HepG2 (cell line): ENCODE results near the gene DDAH2. TPM values are rescaled to one million over a fixed set of nuclear protein-coding genes. Genes with fewer than 3 reads are reported as not detected.

Experiments
- ADNP ChIP-seq: sonication (generic); formaldehyde crosslinking; IDR thresholded peaks from 2 replicates; pipeline ENCODE4 v1.4.0; 2020; ENCODE audit warnings: missing genetic modification reagents
- CBFB ChIP-seq: sonication (generic); formaldehyde crosslinking; IDR thresholded peaks from 2 replicates; pipeline ENCODE4 v1.4.0; 2020; ENCODE audit warnings: missing genetic modification reagents
- DPF2 ChIP-seq: sonication (generic); formaldehyde crosslinking; IDR thresholded peaks from 2 replicates; pipeline ENCODE4 v1.4.0; 2020; ENCODE audit warnings: mild to moderate bottlenecking, low read depth, missing genetic modification reagents, borderline replicate concordance
- FOXA1 ChIP-seq, 2 experiments: fragments of 450-650 bp in 1 of 2; sonication (generic) in 1 of 2; formaldehyde crosslinking in 1 of 2; IDR thresholded peaks; 2 replicates each; pipeline versions ENCODE4 v1.4.0 to v1.6.1; 2016 to 2020; ENCODE audit warnings: missing genetic modification reagents in 1 of 2
- ISL2 ChIP-seq: sonication (generic); formaldehyde crosslinking; IDR thresholded peaks from 2 replicates; pipeline ENCODE4 v1.5.0; 2020; ENCODE audit warnings: missing genetic modification reagents
- KMT2B ChIP-seq: IDR thresholded peaks from 2 replicates; pipeline ENCODE4 v1.6.1; 2016; ENCODE audit warnings: missing genetic modification reagents, missing compliant biosample characterization
- MAF1 ChIP-seq: sonication (generic); formaldehyde crosslinking; IDR thresholded peaks from 2 replicates; pipeline ENCODE4 v1.5.0; 2020; ENCODE audit warnings: missing genetic modification reagents, borderline replicate concordance
- RARG ChIP-seq: sonication (generic); formaldehyde crosslinking; IDR thresholded peaks from 2 replicates; pipeline ENCODE4 v1.4.0; 2020; ENCODE audit warnings: low read depth, mild to moderate bottlenecking, missing genetic modification reagents
- SMAD3 ChIP-seq: sonication (generic); formaldehyde crosslinking; IDR thresholded peaks from 2 replicates; pipeline ENCODE4 v1.4.0; 2020; ENCODE audit warnings: missing genetic modification reagents
- SNAI1 ChIP-seq: sonication (generic); formaldehyde crosslinking; IDR thresholded peaks from 2 replicates; pipeline ENCODE4 v1.5.0; 2020; ENCODE audit warnings: mild to moderate bottlenecking, missing genetic modification reagents, borderline replicate concordance
- SP1 ChIP-seq, 2 experiments: fragments of 450-650 bp in 1 of 2; sonication (generic) in 1 of 2; formaldehyde crosslinking in 1 of 2; IDR thresholded peaks; 2 replicates each; pipeline versions ENCODE4 v1.4.0 to v1.6.1; 2016 to 2020; ENCODE audit warnings: missing genetic modification reagents in 1 of 2
- SRSF1 ChIP-seq: fragments of 200-400 bp; formaldehyde crosslinking; optimal IDR thresholded peaks from 2 replicates; pipeline ENCODE3; 2017; ENCODE audit warnings: mild to moderate bottlenecking, low read depth, low read length, moderate library complexity
- ZBTB21 ChIP-seq: sonication (generic); formaldehyde crosslinking; IDR thresholded peaks from 2 replicates; pipeline ENCODE4 v1.4.0; 2020; ENCODE audit warnings: missing genetic modification reagents
- ZEB1 ChIP-seq: IDR thresholded peaks from 2 replicates; pipeline ENCODE4 v1.6.1; 2012; ENCODE audit warnings: mild to moderate bottlenecking, low read depth, inconsistent platforms; ENCODE audit not compliant: insufficient replicate concordance
- ZNF138 ChIP-seq: sonication (generic); formaldehyde crosslinking; IDR thresholded peaks from 2 replicates; pipeline ENCODE4 v1.5.0; 2020; ENCODE audit warnings: mild to moderate bottlenecking, low read depth, missing genetic modification reagents
- ZNF501 ChIP-seq: sonication (generic); formaldehyde crosslinking; IDR thresholded peaks from 2 replicates; pipeline ENCODE4 v1.5.1; 2020; ENCODE audit warnings: mild to moderate bottlenecking, moderate library complexity, missing genetic modification reagents
- ZNF546 ChIP-seq: sonication (generic); formaldehyde crosslinking; conservative IDR thresholded peaks from 2 replicates; pipeline ENCODE4 v1.8.1; 2023; ENCODE audit warnings: mild to moderate bottlenecking, missing genetic modification reagents
- ZNF616 ChIP-seq: sonication (generic); formaldehyde crosslinking; IDR thresholded peaks from 2 replicates; pipeline ENCODE4 v1.5.0; 2020; ENCODE audit warnings: low read depth, mild to moderate bottlenecking, missing genetic modification reagents
- ZNF782 ChIP-seq: sonication (generic); formaldehyde crosslinking; IDR thresholded peaks from 2 replicates; pipeline ENCODE4 v1.4.0; 2020; ENCODE audit warnings: missing genetic modification reagents, mild to moderate bottlenecking, borderline replicate concordance
- ZNF788 ChIP-seq: sonication (generic); formaldehyde crosslinking; IDR thresholded peaks from 2 replicates; pipeline ENCODE4 v1.5.0; 2020; ENCODE audit warnings: mild to moderate bottlenecking, missing genetic modification reagents, borderline replicate concordance
- ZSCAN21 ChIP-seq: sonication (generic); formaldehyde crosslinking; IDR thresholded peaks from 2 replicates; pipeline ENCODE4 v1.8.0; 2022; ENCODE audit warnings: mild to moderate bottlenecking, missing genetic modification reagents, moderate library complexity, borderline replicate concordance
- polyA plus RNA-seq, 8 experiments: library from polyadenylated mRNA; depleted of rRNA in 3 of 8; stranded (reverse) in 7 of 8; unstranded in 1 of 8; fragments of >200 nt; fragmentation: Illumina TruSeq in 4 of 8; extraction: Trizol in 4 of 8; gene quantifications; 2 replicates each; pipeline versions ENCODE4 v1.2.1 to v1.2.3, GENCODE V29; 2011 to 2016; ENCODE audit warnings: low read depth in 4 of 8, missing spikeins in 1 of 8, mixed read lengths in 1 of 8; ENCODE audit not compliant: insufficient read depth in 1 of 8
- total RNA-seq, 5 experiments: library from RNA; depleted of rRNA; stranded (reverse); fragments of >200 nt; fragmentation: Illumina TruSeq; extraction: Trizol; gene quantifications; 2 replicates each; pipeline ENCODE4 v1.2.3, GENCODE V29; 2016; ENCODE audit warnings: low read depth in 1 of 5
- TF ChIP-seq, protein P1 (sequence below): sonication (generic); formaldehyde crosslinking; IDR thresholded peaks from 2 replicates; pipeline ENCODE4 v1.8.0; 2022; ENCODE audit warnings: mild to moderate bottlenecking, missing genetic modification reagents, moderate library complexity
- TF ChIP-seq, protein P2 (sequence below): sonication (generic); formaldehyde crosslinking; IDR thresholded peaks from 2 replicates; pipeline ENCODE4 v1.4.0; 2020; ENCODE audit warnings: low read depth, missing genetic modification reagents

The DDAH2 gene
- total and polyA plus RNA-seq, 2 of the 13 experiments (the other 11 are each of a cell fraction or from before 2014, with no cell fraction given): 16.4 to 21.1 TPM

DNA sequence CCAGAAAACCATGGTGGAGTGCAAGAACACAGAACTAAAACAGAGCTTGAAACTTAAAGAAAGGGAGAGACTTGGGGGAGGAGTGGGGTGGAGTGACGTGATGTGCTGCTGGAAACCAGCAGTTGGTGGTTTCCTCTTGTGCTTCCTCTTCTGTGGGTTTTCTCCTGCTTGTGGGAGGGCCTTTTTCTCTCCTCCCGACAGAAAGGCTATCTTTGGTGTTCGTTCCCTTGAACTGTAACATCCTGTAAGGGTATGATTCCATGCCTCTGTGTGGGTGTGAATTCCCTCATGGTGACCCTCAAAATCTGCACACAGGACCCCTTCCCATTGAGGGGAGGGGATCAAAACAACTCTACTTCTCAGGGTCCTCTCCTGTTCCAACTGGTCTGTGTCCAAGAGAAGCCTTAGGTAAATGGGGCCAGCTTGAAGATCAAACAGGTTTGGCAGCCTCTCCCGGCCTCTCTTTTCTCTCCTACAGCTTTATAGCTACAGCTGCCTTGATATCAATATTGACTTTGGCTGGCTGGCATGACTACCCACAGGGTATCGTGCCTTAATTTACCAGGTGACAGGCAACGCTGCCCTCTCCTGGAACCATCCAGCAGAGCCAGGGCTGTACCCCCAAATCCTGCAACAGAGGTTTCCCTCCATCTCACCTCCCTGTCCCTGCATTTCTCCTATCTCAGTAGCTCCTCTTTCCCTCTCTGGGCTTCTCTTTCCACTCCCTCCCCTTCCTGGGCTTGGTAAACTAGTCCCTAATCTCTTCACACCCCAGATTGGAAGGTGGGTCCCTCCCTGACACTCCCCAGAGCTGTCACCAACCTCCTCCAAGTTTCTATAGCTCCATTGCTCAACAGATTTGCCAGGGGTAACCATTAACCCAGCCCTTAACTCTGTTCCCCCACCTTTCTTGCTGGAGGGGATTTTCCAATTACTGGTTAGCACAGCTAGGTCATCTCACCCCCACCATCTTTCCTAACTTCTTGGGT is 9.2 kb upstream of the DDAH2 start (continued):
- no peak for TF ChIP-seq SP1 (IDR thresholded peaks at IDR 0.05)
- no peak; the same call in 1 of the 2 replicates for TF ChIP-seq SP1 (CRISPR knock-in tag; IDR thresholded peaks at IDR 0.05)
- TF ChIP-seq CBFB: no peak
- TF ChIP-seq ZNF501: peak; percentile 65; the same call in 1 of the 2 replicates
- TF ChIP-seq, protein P1, sequence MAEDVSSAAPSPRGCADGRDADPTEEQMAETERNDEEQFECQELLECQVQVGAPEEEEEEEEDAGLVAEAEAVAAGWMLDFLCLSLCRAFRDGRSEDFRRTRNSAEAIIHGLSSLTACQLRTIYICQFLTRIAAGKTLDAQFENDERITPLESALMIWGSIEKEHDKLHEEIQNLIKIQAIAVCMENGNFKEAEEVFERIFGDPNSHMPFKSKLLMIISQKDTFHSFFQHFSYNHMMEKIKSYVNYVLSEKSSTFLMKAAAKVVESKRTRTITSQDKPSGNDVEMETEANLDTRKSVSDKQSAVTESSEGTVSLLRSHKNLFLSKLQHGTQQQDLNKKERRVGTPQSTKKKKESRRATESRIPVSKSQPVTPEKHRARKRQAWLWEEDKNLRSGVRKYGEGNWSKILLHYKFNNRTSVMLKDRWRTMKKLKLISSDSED (CRISPR knock-in tag): no peak
- TF ChIP-seq ISL2 (CRISPR knock-in tag): peak; percentile 82; the same call in 1 of the 2 replicates
- TF ChIP-seq MAF1 (CRISPR knock-in tag): no peak
- TF ChIP-seq KMT2B: peak; percentile 39; the same call in 1 of the 2 replicates
- no peak for TF ChIP-seq RARG (CRISPR knock-in tag)
- TF ChIP-seq ZNF782: 0 out of 2 replicates have a peak, but pooled peaks have one; percentile 35
- TF ChIP-seq ADNP (CRISPR knock-in tag): no peak
- peak; percentile 75 for TF ChIP-seq ZSCAN21 (CRISPR knock-in tag)
- no peak for TF ChIP-seq ZBTB21 (CRISPR knock-in tag)
- TF ChIP-seq FOXA1 (IDR thresholded peaks at IDR 0.05): no peak
- peak; percentile 85 for TF ChIP-seq FOXA1 (CRISPR knock-in tag; IDR thresholded peaks at IDR 0.05)
- TF ChIP-seq, protein P2, sequence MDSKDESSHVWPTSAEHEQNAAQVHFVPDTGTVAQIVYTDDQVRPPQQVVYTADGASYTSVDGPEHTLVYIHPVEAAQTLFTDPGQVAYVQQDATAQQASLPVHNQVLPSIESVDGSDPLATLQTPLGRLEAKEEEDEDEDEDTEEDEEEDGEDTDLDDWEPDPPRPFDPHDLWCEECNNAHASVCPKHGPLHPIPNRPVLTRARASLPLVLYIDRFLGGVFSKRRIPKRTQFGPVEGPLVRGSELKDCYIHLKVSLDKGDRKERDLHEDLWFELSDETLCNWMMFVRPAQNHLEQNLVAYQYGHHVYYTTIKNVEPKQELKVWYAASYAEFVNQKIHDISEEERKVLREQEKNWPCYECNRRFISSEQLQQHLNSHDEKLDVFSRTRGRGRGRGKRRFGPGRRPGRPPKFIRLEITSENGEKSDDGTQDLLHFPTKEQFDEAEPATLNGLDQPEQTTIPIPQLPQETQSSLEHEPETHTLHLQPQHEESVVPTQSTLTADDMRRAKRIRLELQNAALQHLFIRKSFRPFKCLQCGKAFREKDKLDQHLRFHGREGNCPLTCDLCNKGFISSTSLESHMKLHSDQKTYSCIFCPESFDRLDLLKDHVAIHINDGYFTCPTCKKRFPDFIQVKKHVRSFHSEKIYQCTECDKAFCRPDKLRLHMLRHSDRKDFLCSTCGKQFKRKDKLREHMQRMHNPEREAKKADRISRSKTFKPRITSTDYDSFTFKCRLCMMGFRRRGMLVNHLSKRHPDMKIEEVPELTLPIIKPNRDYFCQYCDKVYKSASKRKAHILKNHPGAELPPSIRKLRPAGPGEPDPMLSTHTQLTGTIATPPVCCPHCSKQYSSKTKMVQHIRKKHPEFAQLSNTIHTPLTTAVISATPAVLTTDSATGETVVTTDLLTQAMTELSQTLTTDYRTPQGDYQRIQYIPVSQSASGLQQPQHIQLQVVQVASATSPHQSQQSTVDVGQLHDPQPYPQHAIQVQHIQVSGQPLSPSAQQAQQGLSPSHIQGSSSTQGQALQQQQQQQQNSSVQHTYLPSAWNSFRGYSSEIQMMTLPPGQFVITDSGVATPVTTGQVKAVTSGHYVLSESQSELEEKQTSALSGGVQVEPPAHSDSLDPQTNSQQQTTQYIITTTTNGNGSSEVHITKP (CRISPR knock-in tag): peak; percentile 91
- TF ChIP-seq SNAI1 (CRISPR knock-in tag): no peak
- TF ChIP-seq DPF2 (CRISPR knock-in tag): peak; percentile 58; the same call in 1 of the 2 replicates
- TF ChIP-seq SMAD3 (CRISPR knock-in tag): 0 out of 2 replicates have a peak, but pooled peaks have one; percentile 13
- TF ChIP-seq ZNF546 (CRISPR knock-in tag): no peak; the same call in 1 of the 2 replicates
- TF ChIP-seq ZNF616 (CRISPR knock-in tag): 0 out of 2 replicates have a peak, but pooled peaks have one; percentile 43
- peak; percentile 81; the same call in 1 of the 2 replicates for TF ChIP-seq ZNF788 (CRISPR knock-in tag)
- TF ChIP-seq ZNF138 (CRISPR knock-in tag): no peak
- TF ChIP-seq SRSF1: no peak
- no peak for TF ChIP-seq ZEB1
